Measurements from ENCODE around the gene WDR82. TPM values are rescaled to one million over a fixed set of nuclear protein-coding genes. Genes with fewer than 3 reads are reported as not detected.

Gene WDR82
- total and polyA plus RNA-seq, 12 donors = 23.8 to 84.0 (median 54.4) TPM

DNA sequence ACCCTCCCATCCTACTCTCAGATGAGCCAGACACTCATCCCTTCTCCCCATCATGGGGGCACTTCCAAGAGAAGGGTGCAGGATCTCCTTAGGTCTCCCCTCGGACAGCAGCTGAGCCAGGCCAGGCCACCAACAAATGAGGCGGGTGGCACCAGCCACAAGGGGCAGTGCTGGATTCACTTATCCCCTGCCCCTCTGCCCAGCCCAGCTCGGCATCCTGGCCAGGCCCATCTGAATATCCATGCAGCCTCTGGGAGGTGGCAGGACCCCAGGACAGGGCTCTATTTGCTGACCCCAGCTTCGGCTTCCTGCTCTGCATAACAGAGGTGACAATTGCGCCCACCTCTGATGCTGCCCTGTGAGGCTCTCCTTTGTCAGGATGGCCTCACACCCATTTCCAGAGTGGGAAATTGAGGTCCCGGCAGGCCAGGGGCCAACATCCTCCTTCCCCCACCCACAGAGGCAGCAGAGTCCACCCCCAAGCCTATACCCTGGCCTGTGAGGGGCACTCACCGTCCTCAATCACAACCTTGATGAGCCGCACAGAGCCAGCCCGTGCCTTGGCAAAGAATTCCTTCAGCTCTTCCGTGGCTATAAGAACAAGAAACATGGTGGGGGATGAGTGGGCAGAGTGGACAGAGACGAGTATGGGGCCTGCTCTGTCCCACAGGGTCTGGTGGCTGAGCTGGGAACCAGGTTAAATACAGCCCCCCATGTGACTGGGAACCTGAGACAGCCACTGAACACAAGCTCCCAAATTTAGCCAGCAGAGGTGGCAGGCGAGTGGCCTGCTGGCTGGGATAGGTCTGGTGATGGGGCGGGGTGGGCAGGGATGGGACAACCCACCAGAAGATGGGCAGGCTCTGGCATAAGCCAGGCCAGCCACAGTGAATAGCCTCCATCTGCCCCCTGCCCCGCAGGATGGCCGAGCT, 43.7 kb downstream of the WDR82 start:
- 82 to 89% (median 88%) methylated on average over 8 to 15 of the region's 15 CpGs for WGBS, 4 donors
- H3K9me3 ChIP-seq (replicated peaks in 1 of 3) = no peaks in the 10 kb centered on the region
- no peaks in the 10 kb centered on the region for H3K27me3 ChIP-seq
- H3K4me1 ChIP-seq (replicated peaks in 1 of 2) = peaks cover 34 to 35% of the 10 kb centered on the region in 2 donors
- DNase-seq = peak in 1 of 7 donors; percentile 9
- TF ChIP-seq POLR2A (IDR thresholded peaks at IDR 0.05) = no peak
- TF ChIP-seq CTCF (IDR thresholded peaks at IDR 0.05) = no peak
- intact Hi-C loops (cut with DNase I) = loop anchor here in 1 of 2 donors (5.0 kb wide), 1 partner anchor 108 kb away; no protein-coding TSS in a partner anchor
- H3K27ac ChIP-seq = no peak overlapping the region
- H3K4me3 ChIP-seq = no peak overlapping the region
- peaks cover 0 to 43% of the 10 kb centered on the region in 2 donors for H3K36me3 ChIP-seq (replicated peaks in 1 of 2)

DNA sequence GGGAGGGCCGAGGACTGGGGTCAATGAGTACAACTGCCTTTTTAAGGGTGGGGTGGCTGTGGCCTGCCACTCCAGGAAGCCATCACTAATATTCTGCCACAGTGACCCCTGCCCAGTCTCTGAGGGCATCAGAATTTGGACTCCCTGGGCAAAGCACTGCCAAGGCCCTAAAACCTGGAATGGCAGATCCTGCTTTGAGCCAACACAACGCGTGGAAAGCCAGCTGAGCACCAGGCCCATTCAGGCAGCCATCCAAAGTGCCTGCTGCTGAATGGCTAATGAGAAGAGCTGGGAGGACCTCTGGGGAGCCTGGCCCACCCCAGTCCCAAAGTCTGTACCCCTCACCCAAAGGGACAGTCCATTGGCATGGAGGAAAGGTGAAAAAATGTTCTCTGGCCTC, 44.5 kb downstream of the WDR82 start:
- no peaks in the 10 kb centered on the region for H3K9me3 ChIP-seq (replicated peaks in 1 of 3)
- peaks cover 28% of the 10 kb centered on the region in 2 donors for H3K4me1 ChIP-seq (replicated peaks in 1 of 2)
- intact Hi-C loops (cut with DNase I) = loop anchor here in 1 of 2 donors (5.0 kb wide), 1 partner anchor 108 kb away; no protein-coding TSS in a partner anchor
- peaks cover 0 to 51% of the 10 kb centered on the region in 2 donors for H3K36me3 ChIP-seq (replicated peaks in 1 of 2)
- TF ChIP-seq CTCF (IDR thresholded peaks at IDR 0.05) (no peak), POLR2A (IDR thresholded peaks at IDR 0.05) (no peak)
- no peaks in the 10 kb centered on the region for H3K27me3 ChIP-seq
- 87 to 94% (median 89%) methylated on average over 3 of the region's 3 CpGs for WGBS, 4 donors
- no peak overlapping the region for H3K4me3 ChIP-seq
- no peak overlapping the region for H3K27ac ChIP-seq
- no peak for DNase-seq

- no peak overlapping the region for H3K27ac ChIP-seq
- intact Hi-C loops (cut with DNase I) = loop anchor here in 1 of 2 donors (5.0 kb wide), 1 partner anchor 109 kb away; no protein-coding TSS in a partner anchor
- no peak for TF ChIP-seq POLR2A (IDR thresholded peaks at IDR 0.05)
- no peak for DNase-seq
- peaks cover 0 to 55% of the 10 kb centered on the region in 2 donors for H3K36me3 ChIP-seq (replicated peaks in 1 of 2)
- no peaks in the 10 kb centered on the region for H3K27me3 ChIP-seq
- no peaks in the 10 kb centered on the region for H3K9me3 ChIP-seq (replicated peaks in 1 of 3)
- WGBS, 4 donors = 87 to 96% (median 91%) methylated on average over 5 of the region's 5 CpGs
- H3K4me1 ChIP-seq (replicated peaks in 1 of 2) = peaks cover 21 to 22% of the 10 kb centered on the region in 2 donors
- H3K4me3 ChIP-seq = no peak overlapping the region
These were observed 45.3 kb downstream of the WDR82 start for GRCh38 chr3:52233108-52233591.

GRCh38 chr3:52232279-52233107, 46.0 kb downstream of the WDR82 start:
- 83 to 90% (median 87%) methylated on average over 26 to 28 of the region's 28 CpGs for WGBS, 4 donors
- peaks cover 0 to 55% of the 10 kb centered on the region in 2 donors for H3K36me3 ChIP-seq (replicated peaks in 1 of 2)
- peaks cover 14 to 15% of the 10 kb centered on the region in 2 donors for H3K4me1 ChIP-seq (replicated peaks in 1 of 2)
- H3K9me3 ChIP-seq (replicated peaks in 1 of 3) = no peaks in the 10 kb centered on the region
- peak in 1 of 7 donors; percentile 7 for DNase-seq
- H3K27me3 ChIP-seq = no peaks in the 10 kb centered on the region
- intact Hi-C loops (cut with DNase I) = loop anchor here in 1 of 2 donors (5.0 kb wide), 1 partner anchor 110 kb away; no protein-coding TSS in a partner anchor
- TF ChIP-seq POLR2A (IDR thresholded peaks at IDR 0.05) (no peak), CTCF (IDR thresholded peaks at IDR 0.05) (peak in 2 of 6 experiments; percentile 19 to 23)
- H3K4me3 ChIP-seq = no peak overlapping the region
- no peak overlapping the region for H3K27ac ChIP-seq

All from adrenal gland (tissue), 12 donors.